ENCODE measurements around the gene OR10H1.

Gene OR10H1

DNA sequence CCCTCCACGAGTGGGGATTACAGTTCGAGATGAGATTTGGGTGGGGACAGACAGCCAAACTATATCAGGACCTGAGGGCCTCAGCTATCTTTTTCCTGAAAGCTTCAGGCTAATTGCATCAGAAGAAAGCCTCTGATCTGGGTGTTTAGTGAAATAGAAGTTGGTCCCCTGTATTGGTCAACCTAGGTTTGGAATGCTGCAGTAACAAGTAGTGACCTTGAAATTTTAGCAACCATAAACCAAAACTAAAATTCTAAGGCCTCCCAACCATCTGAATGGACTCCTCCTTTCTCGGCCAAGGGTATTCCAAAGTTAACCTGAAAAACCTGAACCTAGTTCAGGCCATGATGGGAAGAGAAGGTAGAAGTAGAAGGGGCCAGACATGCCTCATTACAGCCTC, 34.9 kb upstream of the OR10H1 start:
- ChIA-PET CTCF (no interaction called here), POLR2A (interaction anchor here (0.5 kb wide), 1 partner anchor 9 kb away, joined by 3 read pairs; no protein-coding TSS in a partner anchor)
- H3K4me3 ChIP-seq (ENCODE audit: low read depth, low read length), result no peak overlapping the region
- no peak overlapping the region for H3K27ac ChIP-seq (ENCODE audit: extremely low read depth, low read depth, low read length)
- H3K9me3 ChIP-seq (ENCODE audit: control insufficient read depth, insufficient read depth, low read depth, low read length), result no peaks in the 10 kb centered on the region
- H3K4me1 ChIP-seq (ENCODE audit: control insufficient read depth, insufficient read depth, low read length), result no peaks in the 10 kb centered on the region
- H3K36me3 ChIP-seq (ENCODE audit: control insufficient read depth in 2 of 2, insufficient read depth in 1 of 2, low read length in 2 of 2), result no peaks in the 10 kb centered on the region
- TF ChIP-seq MEIS1 (CRISPR knock-in tag; IDR thresholded peaks at IDR 0.05; ENCODE audit: borderline replicate concordance) (no peak), GFI1B (tag by site-specific recombination; IDR thresholded peaks at IDR 0.05) (no peak), ZNF433 (tag by site-specific recombination; IDR thresholded peaks at IDR 0.05; ENCODE audit: low read depth) (no peak), MYNN (tag by site-specific recombination; IDR thresholded peaks at IDR 0.05; ENCODE audit: borderline replicate concordance) (no peak), BCL11A (tag by site-specific recombination; IDR thresholded peaks at IDR 0.05; ENCODE audit: low read depth) (no peak), ZNF132 (tag by site-specific recombination; IDR thresholded peaks at IDR 0.05; ENCODE audit: borderline replicate concordance) (no peak), ZNF416 (tag by site-specific recombination; IDR thresholded peaks at IDR 0.05) (no peak)
- TF ChIP-seq, protein P1, sequence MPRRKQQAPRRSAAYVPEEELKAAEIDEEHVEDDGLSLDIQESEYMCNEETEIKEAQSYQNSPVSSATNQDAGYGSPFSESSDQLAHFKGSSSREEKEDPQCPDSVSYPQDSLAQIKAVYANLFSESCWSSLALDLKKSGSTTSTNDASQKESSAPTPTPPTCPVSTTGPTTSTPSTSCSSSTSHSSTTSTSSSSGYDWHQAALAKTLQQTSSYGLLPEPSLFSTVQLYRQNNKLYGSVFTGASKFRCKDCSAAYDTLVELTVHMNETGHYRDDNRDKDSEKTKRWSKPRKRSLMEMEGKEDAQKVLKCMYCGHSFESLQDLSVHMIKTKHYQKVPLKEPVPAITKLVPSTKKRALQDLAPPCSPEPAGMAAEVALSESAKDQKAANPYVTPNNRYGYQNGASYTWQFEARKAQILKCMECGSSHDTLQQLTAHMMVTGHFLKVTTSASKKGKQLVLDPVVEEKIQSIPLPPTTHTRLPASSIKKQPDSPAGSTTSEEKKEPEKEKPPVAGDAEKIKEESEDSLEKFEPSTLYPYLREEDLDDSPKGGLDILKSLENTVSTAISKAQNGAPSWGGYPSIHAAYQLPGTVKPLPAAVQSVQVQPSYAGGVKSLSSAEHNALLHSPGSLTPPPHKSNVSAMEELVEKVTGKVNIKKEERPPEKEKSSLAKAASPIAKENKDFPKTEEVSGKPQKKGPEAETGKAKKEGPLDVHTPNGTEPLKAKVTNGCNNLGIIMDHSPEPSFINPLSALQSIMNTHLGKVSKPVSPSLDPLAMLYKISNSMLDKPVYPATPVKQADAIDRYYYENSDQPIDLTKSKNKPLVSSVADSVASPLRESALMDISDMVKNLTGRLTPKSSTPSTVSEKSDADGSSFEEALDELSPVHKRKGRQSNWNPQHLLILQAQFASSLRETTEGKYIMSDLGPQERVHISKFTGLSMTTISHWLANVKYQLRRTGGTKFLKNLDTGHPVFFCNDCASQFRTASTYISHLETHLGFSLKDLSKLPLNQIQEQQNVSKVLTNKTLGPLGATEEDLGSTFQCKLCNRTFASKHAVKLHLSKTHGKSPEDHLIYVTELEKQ (tag by site-specific recombination; IDR thresholded peaks at IDR 0.05; ENCODE audit: borderline replicate concordance), result no peak
- TF ChIP-seq, protein P2, sequence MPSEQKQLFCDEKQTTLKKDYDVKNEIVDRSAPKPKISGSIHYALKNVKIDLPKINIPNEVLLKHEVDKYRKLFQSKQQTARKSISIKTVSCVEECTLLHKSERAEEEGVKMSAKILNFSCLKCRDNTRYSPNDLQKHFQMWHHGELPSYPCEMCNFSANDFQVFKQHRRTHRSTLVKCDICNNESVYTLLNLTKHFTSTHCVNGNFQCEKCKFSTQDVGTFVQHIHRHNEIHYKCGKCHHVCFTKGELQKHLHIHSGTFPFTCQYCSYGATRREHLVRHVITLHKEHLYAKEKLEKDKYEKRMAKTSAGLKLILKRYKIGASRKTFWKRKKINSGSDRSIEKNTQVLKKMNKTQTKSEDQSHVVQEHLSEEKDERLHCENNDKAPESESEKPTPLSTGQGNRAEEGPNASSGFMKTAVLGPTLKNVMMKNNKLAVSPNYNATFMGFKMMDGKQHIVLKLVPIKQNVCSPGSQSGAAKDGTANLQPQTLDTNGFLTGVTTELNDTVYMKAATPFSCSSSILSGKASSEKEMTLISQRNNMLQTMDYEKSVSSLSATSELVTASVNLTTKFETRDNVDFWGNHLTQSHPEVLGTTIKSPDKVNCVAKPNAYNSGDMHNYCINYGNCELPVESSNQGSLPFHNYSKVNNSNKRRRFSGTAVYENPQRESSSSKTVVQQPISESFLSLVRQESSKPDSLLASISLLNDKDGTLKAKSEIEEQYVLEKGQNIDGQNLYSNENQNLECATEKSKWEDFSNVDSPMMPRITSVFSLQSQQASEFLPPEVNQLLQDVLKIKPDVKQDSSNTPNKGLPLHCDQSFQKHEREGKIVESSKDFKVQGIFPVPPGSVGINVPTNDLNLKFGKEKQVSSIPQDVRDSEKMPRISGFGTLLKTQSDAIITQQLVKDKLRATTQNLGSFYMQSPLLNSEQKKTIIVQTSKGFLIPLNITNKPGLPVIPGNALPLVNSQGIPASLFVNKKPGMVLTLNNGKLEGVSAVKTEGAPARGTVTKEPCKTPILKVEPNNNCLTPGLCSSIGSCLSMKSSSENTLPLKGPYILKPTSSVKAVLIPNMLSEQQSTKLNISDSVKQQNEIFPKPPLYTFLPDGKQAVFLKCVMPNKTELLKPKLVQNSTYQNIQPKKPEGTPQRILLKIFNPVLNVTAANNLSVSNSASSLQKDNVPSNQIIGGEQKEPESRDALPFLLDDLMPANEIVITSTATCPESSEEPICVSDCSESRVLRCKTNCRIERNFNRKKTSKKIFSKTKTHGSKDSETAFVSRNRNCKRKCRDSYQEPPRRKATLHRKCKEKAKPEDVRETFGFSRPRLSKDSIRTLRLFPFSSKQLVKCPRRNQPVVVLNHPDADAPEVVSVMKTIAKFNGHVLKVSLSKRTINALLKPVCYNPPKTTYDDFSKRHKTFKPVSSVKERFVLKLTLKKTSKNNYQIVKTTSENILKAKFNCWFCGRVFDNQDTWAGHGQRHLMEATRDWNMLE (tag by site-specific recombination; conservative IDR thresholded peaks at IDR 0.05; ENCODE audit: low read depth), result no peak

DNA sequence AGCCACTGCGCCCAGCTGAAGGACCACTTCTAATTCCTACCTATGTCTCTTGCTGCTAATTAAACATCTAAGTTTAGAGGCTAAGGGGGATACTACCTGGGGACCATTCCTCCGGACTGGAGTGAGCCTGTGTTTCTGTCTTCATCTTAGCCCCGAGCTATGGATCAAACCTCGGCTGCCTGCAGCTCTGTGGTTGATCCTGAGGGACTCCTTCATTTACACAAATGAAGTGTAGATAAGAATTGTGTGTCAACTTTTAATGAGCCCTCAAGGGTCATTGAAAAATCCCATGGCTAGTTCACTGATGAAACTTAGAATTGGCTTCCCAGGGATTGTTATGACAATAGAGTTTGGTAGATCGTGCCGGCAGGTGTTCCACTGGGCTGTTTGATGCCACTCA, 31.5 kb upstream of the OR10H1 start:
- Histone ChIP-seq H3K4me1 (ENCODE audit: control insufficient read depth, insufficient read depth, low read length) (no peaks in the 10 kb centered on the region), H3K27ac (ENCODE audit: extremely low read depth, low read depth, low read length) (no peak overlapping the region), H3K4me3 (ENCODE audit: low read depth, low read length) (no peak overlapping the region), H3K36me3 (ENCODE audit: control insufficient read depth in 2 of 2, insufficient read depth in 1 of 2, low read length in 2 of 2) (no peaks in the 10 kb centered on the region), H3K9me3 (ENCODE audit: control insufficient read depth, insufficient read depth, low read depth, low read length) (no peaks in the 10 kb centered on the region)
- CTCF ChIA-PET, result no interaction called here
- POLR2A ChIA-PET, result no interaction called here
- TF ChIP-seq ZNF626 (tag by site-specific recombination; IDR thresholded peaks at IDR 0.05) (no peak), ZNF701 (tag by site-specific recombination; IDR thresholded peaks at IDR 0.05) (no peak), ZNF416 (tag by site-specific recombination; IDR thresholded peaks at IDR 0.05) (no peak), ZNF169 (tag by site-specific recombination; IDR thresholded peaks at IDR 0.05) (no peak), BCL11A (tag by site-specific recombination; IDR thresholded peaks at IDR 0.05; ENCODE audit: low read depth) (no peak), ZNF133 (tag by site-specific recombination; IDR thresholded peaks at IDR 0.05) (no peak), ZNF555 (tag by site-specific recombination; conservative IDR thresholded peaks at IDR 0.05) (no peak), ZNF747 (tag by site-specific recombination; IDR thresholded peaks at IDR 0.05) (no peak), ZNF510 (tag by site-specific recombination; IDR thresholded peaks at IDR 0.05; ENCODE audit: insufficient replicate concordance) (no peak), ZNF776 (tag by site-specific recombination; IDR thresholded peaks at IDR 0.05; ENCODE audit: borderline replicate concordance) (no peak)
- TF ChIP-seq, protein P3, sequence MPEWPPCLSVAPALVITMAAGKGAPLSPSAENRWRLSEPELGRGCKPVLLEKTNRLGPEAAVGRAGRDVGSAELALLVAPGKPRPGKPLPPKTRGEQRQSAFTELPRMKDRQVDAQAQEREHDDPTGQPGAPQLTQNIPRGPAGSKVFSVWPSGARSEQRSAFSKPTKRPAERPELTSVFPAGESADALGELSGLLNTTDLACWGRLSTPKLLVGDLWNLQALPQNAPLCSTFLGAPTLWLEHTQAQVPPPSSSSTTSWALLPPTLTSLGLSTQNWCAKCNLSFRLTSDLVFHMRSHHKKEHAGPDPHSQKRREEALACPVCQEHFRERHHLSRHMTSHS (tag by site-specific recombination; IDR thresholded peaks at IDR 0.05), result no peak
- TF ChIP-seq, protein P4, sequence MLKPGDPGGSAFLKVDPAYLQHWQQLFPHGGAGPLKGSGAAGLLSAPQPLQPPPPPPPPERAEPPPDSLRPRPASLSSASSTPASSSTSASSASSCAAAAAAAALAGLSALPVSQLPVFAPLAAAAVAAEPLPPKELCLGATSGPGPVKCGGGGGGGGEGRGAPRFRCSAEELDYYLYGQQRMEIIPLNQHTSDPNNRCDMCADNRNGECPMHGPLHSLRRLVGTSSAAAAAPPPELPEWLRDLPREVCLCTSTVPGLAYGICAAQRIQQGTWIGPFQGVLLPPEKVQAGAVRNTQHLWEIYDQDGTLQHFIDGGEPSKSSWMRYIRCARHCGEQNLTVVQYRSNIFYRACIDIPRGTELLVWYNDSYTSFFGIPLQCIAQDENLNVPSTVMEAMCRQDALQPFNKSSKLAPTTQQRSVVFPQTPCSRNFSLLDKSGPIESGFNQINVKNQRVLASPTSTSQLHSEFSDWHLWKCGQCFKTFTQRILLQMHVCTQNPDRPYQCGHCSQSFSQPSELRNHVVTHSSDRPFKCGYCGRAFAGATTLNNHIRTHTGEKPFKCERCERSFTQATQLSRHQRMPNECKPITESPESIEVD (tag by site-specific recombination; IDR thresholded peaks at IDR 0.05), result no peak
- TF ChIP-seq, protein P5, sequence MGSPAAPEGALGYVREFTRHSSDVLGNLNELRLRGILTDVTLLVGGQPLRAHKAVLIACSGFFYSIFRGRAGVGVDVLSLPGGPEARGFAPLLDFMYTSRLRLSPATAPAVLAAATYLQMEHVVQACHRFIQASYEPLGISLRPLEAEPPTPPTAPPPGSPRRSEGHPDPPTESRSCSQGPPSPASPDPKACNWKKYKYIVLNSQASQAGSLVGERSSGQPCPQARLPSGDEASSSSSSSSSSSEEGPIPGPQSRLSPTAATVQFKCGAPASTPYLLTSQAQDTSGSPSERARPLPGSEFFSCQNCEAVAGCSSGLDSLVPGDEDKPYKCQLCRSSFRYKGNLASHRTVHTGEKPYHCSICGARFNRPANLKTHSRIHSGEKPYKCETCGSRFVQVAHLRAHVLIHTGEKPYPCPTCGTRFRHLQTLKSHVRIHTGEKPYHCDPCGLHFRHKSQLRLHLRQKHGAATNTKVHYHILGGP (tag by site-specific recombination; IDR thresholded peaks at IDR 0.05), result no peak
- TF ChIP-seq, protein P6, sequence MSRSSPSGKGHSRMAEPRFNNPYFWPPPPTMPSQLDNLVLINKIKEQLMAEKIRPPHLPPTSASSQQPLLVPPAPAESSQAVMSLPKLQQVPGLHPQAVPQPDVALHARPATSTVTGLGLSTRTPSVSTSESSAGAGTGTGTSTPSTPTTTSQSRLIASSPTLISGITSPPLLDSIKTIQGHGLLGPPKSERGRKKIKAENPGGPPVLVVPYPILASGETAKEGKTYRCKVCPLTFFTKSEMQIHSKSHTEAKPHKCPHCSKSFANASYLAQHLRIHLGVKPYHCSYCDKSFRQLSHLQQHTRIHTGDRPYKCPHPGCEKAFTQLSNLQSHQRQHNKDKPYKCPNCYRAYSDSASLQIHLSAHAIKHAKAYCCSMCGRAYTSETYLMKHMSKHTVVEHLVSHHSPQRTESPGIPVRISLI (tag by site-specific recombination; IDR thresholded peaks at IDR 0.05), result no peak
